Urothelium cell line (cell line): Measurements from ENCODE around the gene CRTC3.
"Not testable (repeated sequence)": the region's sequence is repeated elsewhere in the genome, so short reads cannot be mapped to it uniquely, and the experiment has no call there.

ENCODE experiments used
- DNase-seq: peaks from one replicate; pipeline ENCODE4 v3.0.0; 2011; ENCODE audit warnings: low spot score, mixed read lengths
- FAIRE-seq: peaks from 2 replicates; lab custom pipeline; 2011; peaks lifted over from hg19 to GRCh38; lab: Jason Lieb, UNC

CRTC3 gene

DNA sequence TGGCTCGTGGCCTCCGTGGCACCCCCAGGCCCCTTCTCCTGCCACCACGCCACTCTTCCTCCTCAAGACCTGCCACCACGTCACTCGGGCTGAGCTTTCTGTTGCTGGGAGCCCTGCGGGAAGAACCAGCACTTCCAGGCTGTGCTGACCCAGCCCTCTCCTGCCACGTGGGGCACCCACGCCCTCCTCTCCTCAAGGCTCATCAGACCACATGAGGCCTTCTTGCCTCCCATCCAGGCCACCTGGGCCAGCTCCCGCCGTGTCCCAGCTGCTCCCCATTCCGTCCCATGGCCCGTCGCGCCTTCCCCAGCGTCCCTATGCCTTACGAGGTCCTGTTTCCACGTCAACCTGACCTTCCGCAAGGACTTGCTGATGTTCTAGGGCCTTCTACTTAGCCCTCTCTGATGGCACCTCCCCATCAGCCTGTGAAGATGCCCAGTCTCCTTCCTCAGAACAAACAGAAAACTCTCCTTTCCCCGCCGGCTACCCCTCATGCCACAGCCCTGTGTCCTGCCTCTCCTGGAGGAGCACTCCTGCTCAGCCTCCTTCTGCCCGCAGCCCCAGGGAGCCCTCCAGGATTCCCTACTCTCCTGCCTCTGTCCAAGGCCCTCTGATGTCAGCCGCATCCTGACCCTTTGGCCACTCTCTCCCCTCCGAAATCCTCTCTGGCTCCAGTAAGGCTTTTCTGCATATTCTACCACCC is 116.3 kb downstream of the CRTC3 start:
- DNase-seq (no peak), FAIRE-seq (no peak)

DNA sequence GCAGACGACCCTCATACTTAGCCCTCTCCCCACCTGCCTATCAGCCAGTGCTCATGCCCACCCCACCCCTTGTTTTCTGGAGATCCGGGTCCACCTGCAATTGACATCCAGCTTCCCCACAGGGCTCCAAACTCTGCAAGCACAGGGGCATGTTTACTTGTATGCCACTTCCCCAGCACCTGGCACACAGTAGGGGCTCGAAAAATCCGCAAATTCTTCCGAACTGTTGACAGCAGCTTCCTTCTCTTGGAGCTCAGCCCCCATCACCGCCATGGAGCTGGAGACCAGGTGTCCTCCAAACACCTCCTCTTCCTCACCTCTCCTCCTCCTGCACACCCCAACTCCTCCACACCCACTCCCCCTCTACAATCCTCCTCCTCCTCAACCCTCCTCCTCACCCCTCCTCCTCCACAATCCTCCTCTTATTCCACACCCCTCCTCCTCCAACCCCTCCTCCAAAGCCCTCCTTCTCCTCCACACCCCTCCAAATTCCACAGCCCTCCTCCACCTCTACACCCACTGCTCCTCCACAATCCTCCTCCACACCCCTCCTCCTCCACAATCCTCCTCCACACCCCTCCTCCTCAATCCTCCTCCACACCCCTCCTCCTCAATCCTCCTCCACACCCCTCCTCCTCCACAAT is 117.1 kb downstream of the CRTC3 start:
- DNase-seq (no peak), FAIRE-seq (no peak)

DNA sequence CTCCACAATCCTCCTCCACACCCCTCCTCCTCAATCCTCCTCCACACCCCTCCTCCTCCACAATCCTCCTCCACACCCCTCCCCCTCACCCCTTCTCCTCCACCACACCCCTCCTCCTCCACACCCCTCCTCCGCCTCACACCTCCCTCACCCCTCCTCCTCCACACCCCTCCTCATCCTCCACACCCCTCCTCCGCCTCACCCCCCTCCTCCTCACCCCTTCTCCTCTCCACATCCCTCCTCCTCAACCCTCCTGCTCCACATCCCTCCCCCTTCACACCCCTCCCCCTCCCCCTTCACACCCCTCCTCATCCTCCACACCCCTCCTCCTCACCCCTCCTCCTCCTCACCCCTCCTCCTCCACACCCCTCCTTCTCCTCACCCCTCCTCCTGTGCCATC is 117.6 kb downstream of the CRTC3 start:
- DNase-seq, result no peak
- no peak for FAIRE-seq

DNA sequence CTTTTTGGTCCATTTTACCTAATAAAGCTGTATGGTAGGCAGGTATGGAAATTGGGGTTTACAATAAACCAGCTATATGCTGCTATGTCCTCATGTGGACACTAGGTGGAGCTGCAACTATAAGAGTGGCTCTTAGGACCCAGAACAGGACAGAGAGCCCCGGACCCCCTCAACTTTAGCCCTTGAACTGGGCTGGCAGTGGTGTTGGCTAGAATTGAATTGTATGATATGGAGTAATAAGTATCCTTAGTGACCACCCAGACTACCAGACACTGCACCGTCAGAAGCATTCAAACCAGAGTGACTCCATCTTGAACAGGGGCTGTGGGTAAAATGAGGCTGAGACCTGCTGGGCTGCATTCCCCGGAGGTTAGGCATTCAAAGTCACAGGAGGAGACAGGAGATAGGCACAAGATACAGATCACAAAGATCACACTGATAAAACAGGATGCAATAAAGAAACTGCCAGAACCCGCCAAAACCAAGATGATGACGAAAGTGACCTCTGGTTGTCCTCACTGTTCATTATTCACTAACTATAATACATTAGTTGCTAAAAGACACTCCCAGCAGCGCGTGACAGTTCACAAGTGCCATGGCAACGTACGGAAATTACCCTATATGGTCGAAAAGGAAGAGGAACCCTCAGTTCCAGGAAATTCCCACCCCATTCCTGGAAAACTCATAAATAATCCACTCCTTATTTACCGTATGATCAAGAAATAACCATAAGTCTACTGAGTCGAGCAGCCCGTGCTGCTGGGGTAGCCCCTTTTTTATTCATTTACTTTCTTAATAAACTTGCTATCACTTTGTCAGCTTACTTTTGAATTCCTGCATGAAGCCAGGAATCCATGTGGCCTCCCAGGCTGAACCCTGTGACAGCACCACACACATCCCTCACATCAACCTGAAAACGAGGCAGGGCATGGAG is 118.7 kb downstream of the CRTC3 start:
- no peak for FAIRE-seq
- peak; percentile 71 for DNase-seq

DNA sequence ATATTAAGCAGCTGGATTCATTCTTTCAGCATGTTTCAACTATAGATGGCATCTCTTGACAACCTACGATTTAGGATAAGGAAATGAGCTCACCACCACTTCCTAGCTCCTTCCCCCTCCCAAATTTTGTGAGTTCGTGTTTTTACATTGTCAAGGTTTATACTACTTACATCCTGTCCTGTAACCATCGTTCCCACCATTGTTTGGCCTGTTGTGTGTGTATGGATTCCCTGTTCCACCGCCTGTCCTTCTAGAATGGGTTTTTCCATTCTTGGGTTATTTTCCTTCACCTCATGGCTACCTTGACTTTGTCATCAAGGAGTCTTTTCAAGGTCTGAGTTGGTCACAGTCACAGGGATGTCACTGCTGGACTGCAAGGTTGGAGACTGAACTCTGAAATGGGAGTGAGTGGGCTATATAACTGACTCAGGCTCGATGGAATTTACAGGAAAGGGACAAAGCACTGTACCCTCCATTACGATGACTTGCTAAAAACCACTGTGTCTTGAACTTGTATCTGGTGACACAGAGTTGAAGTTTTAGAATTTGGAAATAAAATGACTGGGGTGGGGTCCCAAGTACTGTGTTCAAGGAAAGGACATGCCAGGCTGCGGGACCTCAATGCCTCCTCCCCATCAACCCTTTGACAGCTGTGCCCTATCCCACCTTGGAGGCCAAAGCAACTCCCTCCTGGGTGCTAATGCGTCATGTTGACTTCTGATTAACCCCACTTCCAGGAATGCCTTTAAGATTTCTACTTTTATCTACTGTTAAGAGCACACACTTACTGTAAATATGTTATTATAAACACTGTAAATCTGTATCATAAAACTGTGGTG is 120.6 kb downstream of the CRTC3 start:
- DNase-seq (no peak), FAIRE-seq (no peak)

DNA sequence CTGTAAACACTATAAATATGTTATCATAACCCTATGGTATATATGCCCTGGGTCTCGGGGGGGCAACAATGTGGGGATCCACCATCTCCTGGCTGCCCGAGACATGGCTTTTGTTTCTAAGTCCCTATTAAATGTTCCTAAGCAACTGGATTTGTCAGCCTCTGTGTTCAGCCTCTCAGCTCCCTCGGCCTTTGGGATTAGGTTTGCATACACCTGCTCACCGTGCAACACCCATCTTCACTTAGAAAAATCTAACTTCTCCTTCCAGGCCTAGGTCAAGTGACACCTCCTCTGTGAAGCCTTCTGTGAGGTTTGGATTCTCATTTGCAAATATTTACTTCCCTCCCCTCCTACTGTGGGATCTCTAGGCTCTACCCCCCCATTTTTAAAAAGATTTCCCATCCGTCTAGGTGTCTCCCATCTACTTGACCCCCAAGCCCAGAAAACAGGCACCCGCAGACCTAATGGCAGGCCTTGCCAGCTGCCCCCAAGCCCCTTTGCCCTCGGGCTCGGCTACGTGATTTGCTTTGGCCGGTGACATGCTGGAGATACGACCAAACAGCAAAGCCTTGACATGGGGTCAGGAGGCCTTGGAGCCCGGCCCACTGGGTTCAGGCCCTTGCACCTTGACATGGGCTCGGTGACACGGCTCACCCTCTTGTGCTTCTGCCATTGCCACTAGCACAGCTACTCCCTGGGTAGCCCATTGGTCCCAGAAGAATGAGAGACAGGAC is 121.4 kb downstream of the CRTC3 start:
- DNase-seq (no peak), FAIRE-seq (no peak)

DNA sequence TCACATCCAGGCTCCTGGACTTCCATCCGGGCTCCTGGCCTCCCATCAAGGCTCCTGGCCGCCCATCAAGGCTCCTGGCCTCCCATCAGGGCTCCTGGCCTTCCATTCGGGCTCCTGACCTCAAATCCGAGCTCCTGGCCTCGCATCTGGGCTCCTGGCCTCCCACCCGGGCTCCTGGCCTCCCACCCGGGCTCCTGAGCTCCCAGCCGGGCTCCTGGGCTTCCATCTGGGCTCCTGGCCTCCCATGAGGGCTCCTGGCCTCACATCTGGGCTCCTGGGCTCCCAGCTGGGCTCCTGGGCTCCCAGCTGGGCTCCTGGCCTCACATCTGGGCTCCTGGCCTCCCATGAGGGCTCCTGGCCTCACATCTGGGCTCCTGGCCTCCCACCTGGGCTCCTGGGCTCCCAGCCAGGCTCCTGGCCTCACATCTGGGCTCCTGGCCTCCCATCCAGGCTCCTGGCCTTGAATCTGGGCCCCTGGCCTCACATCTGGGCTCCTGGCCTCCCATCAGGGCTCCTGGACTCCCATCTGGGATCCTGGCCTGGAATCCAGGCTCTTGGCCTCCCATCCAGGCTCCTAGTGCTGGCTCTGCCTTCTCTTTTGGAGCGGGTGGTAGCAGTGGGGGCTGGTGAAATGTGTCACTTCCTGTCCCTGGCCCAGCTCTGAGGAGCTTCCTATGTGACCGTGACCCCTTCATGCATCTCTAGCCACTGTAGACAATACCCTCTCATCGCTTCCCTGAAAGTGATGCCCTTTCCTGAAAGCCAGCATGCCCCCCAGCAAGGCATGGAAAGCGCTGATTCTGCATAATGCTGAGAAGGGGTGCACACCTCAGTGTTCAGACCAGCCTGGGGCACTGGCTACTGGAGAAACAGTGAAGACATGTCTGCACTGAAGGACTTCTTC is 124.8 kb downstream of the CRTC3 start:
- no peak for FAIRE-seq
- no peak for DNase-seq

DNA sequence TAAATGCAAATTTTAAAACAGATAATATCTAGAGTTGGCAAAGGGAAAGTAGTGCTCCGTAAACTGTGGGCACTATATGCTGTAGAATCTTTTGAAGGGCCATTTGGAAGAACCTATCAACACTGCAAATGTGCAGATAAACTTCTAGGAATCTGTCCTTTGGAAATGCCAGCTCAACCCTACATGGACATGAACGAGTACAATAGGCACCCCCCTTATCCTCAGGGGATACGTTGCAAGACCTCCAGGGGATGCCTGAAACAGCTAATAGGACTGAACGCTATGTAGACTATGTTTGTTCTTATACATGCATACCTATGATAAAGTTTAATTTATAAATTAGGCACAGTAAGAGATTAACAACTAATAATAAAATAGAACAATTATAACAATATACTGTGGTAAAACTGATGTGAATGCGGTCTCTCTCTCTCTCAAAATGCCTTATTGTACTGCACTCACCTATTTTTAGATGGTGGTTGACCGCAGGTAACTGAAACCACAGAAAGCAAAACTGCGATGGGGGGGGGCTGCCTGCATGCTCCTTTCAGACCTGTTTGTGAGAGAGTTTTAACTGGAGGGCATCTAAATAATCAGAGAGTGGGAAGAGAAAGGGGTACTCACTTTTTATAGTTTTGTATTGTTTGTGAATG is 127.9 kb downstream of the CRTC3 start:
- not testable (repeated sequence) for DNase-seq, FAIRE-seq

DNA sequence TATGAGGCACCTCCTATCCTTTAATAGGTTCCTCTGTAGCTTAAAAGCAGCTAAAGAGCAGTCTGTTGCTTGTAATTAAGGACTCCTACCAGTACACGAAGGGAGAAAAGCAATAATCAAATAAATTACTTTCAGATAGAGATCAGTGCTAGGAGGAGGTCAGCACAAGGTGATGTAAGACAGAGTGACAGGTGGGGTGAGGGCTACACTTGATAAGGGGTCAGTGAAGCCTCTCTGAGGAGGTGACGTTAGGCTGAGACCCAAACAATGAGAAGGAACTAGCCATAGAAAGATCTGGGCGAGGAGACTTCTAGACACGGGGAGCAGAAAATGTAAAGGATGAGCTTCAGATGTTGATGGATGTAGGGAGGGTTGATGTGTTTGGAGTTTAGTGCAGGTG is 129.8 kb downstream of the CRTC3 start:
- no peak for DNase-seq
- no peak for FAIRE-seq

DNA sequence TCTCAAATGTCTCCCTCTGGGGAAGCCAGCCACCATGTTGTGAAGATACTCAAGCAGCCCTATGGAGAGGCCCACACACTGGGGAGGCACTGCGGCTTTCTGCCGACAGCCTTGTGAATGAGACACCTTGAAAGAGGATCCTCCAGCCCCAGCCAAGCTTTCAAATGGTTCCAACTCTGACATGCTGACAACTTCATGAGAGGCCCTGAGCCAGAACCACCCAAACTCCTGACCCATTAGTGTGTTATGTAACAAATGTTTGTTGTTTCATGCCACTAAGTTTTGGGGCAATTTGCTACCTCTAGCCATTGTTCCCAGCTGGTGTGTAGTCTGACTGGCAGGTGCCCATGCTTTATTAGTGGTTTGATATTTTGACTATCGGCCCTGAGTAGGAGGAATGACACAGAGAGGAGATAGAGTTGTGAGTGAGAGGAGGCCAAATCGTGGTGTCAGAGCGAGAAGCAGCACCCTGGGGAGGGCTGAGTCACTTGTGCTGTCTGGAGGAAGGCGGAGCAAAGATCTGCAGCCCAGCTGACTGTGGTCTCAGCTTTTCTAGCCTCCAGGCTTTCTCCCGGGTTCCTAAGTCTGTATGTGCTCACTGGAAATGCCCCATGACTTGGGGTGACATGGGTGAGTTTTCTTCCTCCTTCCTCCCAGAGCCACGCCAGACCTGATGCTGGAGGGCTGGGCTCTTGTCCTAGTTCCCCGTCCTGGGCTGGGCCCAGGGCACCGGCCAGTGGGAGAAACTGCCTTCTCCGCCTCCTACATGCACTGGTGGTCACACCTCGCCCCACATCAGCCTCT is 130.7 kb downstream of the CRTC3 start:
- DNase-seq, result peak; percentile 87
- no peak for FAIRE-seq

DNA sequence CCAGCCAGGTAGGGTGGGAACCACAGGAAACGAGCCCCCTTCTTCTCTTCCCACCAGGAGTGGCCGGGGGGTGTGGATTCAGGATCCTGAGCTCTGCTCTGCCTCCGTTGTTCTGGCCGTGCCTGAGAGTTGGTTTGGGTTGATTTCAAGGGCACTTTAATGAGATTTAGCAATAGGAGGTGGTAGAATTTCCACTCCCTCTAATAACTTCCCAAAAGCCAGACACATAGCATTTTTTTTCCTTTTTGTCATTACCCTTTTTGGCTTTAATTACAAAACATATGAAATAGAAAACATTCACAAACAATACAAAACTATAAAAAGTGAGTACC is 131.2 kb downstream of the CRTC3 start:
- FAIRE-seq, DNase-seq: not testable (repeated sequence)

DNA sequence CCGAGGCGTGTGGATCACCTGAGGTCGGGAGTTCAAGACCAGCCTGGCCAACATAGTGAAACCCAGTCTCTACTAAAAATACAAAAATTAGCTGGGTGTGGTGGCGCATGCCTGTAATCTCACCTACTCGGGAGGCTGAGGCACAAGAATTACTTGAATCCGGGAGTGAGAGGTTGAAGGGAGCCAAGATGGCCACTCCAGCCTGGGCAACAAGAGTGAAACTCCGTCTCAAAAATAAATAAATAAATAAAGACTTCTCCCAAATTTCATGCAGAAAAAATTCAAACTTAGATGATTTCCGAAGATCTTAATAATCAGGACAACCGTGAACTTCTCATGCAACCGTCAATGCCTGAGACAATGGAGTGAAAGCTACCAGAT is 134.3 kb downstream of the CRTC3 start:
- not testable (repeated sequence) for FAIRE-seq

DNA sequence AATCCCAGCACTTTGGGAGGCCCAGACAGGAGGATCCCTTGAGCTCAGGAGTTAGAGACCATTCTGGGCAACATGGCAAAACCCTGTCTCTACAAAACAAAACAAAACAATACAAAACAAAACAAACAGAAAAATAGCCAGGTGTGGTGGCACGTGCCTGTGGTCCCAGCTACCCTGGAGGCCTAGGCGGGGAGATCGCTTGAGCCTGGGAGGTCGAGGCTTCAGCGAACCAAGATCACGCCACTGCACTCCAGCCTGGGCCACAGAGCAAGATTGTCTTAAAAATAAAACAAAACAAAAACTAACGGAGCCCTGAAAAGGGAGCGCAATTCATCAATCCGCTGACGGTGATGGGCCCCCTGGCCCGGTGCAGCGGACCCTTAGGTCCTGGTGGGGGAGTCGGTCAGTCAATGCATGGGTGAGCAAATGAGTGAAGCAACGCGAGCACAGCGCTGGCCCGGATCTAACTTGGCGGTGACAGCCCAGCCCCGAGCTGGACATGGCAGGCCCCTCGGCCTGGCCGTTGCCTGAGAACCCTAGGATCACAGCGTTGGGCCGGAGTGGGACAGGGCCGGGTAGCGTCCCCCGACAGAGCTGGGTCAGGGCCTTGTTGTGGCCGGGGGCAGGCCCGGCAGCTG is 135.0 kb downstream of the CRTC3 start:
- FAIRE-seq, result no peak
- DNase-seq, result no peak

More for the DNA sequence above, 134.3 kb downstream of the CRTC3 start:
- DNase-seq, result not testable (repeated sequence)

DNA sequence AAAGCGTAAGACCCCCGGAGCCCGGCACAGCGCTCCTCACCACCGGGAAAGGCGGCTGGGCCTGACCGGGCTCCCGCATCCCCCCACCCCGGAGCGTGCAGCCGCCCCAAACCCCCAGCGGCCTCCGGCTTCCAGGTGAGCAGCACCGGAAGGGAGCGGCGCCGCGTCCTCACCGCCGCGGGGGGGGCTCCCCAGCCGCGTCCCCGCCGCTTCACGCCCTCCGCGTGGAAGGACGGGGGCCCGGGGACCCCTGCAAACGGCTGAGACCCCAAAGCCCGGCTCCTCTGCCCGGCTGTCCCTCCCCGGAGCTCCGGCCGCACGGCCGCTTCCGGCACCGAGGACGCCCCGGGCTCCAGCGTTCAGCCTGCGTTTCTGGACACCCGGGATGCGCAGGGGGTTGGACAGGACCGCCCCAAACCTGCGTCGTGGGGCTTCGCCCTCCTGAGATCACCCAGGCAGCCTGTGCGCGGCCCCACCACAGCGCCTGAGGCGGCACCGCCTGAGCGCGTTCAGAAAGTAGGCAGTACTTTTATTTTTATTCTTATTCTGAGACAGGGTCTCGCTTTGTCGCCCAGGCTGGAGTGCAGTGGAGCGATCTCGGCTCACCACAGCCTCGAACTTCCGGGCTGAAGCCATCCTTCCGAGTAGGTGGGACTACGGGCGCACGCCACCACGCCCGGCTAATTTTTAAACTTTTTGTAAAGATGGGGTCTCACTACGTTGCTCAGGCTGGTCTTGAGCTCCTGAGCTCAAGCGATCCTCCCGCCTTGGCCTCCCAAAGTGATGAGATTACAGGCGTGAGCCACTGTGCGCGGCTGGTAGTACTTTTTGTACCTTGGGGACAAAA is 135.8 kb downstream of the CRTC3 start:
- DNase-seq, result no peak
- FAIRE-seq, result no peak

DNA sequence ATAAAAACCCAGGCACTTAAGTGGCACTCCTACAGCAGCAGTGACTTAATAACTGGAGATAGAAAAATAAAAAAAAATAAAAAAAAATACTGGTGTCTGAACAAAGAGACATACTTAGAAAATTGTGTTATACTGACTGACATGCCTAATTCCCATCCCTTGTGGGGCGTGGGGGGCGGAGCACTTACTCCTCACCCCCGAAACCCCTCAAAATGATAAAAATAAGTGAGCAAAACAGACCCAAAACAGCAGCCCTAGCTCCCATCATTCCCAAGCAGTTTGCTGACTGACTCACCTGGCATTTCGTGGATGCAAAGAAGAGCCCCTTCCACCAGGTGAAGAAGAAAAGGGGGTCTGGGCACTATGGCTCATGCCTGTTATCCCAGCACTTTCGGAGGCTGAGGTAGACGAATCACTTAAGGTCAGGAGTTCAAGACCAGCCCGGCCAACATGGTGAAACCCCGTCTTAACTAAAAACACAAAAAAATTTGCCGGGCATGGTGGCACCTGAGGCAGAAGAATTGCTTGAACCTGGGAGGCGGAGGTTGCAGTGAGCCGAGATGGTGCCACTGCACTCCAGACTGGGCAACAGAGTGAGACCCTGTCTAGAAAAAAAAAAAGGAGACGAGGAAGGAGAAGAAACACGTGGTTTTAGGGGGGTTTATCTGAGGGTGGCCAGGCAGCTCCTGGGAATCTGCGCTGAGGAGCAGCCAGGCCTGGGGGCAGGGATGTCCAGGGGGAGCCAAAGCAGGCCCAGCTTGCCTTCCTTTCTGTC is 136.6 kb downstream of the CRTC3 start:
- FAIRE-seq, result no peak
- DNase-seq, result no peak
